SK-N-SH treated with all-trans-retinoic acid at 6 μM for 48 hours (cell line): ENCODE measurements around the gene DBNDD2.

Experiments used
- ARNTL ChIP-seq: fragments of 450-650 bp; formaldehyde crosslinking; IDR thresholded peaks from 2 replicates; pipeline ENCODE4 v1.5.0; 2020; ENCODE audit warnings: low read depth, mild to moderate bottlenecking, moderate library complexity, borderline replicate concordance
- OSR1 ChIP-seq: fragments of 250-450 bp; sonication (Bioruptor Pico); IDR thresholded peaks from 2 replicates; pipeline ENCODE4 v1.8.0; 2022; ENCODE audit warnings: moderate library complexity, mild to moderate bottlenecking, inconsistent platforms
- RARB ChIP-seq: fragments of 250-450 bp; sonication (Bioruptor Pico); IDR thresholded peaks from 2 replicates; pipeline ENCODE4 v1.8.0; 2021; ENCODE audit warnings: mild to moderate bottlenecking, moderate library complexity
- SNAI2 ChIP-seq: fragments of 250-450 bp; sonication (Bioruptor Pico); IDR thresholded peaks from 2 replicates; pipeline ENCODE4 v1.5.0; 2020; ENCODE audit warnings: mild to moderate bottlenecking, moderate library complexity
- ZFP3 ChIP-seq: fragments of 250-450 bp; sonication (Bioruptor Pico); IDR thresholded peaks from 2 replicates; pipeline ENCODE4 v1.5.0; 2020; ENCODE audit warnings: mild to moderate bottlenecking, moderate library complexity
- ZFP30 ChIP-seq: fragments of 450-650 bp; formaldehyde crosslinking; IDR thresholded peaks from 2 replicates; pipeline ENCODE4 v1.5.0; 2022; ENCODE audit warnings: mild to moderate bottlenecking, moderate library complexity

DNA sequence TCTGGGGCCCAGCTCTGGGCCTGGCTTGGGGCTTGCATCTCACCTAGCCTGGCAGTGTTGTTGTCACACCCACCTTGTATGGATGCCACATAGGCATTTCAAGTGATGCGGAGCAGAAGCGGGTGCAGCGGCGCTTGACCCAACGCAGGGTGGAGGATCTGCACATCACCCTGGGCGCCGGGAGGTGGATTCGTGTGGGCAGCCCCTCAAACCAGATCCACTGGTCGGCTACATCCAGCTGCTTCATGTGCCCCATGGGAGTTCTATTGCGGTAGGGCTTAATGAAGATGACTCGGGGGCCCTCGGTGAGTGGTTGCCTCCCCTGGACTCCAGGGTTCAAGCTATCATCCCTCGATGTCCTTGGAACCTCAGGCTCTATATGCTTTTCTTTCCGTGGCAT is 33.1 kb upstream of the DBNDD2 start:
- no peak for TF ChIP-seq ZFP3
- TF ChIP-seq OSR1 (CRISPR knock-in tag), result no peak
- no peak for TF ChIP-seq ZFP30 (CRISPR knock-in tag)
- TF ChIP-seq ARNTL (CRISPR knock-in tag), result no peak
- no peak for TF ChIP-seq RARB (CRISPR knock-in tag)
- no peak for TF ChIP-seq SNAI2 (CRISPR knock-in tag)
